ENCODE data around the gene C1orf56.

Gene C1orf56

DNA sequence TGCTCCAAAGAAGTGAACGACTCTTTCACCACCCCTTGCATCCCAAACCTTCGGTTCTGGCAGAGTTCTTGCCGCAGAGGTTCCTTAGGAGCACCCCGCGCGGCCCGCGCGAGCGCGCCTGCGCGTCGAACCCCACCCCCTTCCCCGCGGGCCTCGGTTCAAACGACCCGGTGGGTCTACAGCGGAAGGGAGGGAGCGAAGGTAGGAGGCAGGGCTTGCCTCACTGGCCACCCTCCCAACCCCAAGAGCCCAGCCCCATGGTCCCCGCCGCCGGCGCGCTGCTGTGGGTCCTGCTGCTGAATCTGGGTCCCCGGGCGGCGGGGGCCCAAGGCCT is at the start of gene C1orf56:
C1orf56 (plus strand) TSS at position 161 of the 334 bp plus-strand sequence; CDS start at position 258, 97 bp downstream.
- peak; percentile 31 for DNase-seq (ENCODE audit: low read depth, low spot score)

DNA sequence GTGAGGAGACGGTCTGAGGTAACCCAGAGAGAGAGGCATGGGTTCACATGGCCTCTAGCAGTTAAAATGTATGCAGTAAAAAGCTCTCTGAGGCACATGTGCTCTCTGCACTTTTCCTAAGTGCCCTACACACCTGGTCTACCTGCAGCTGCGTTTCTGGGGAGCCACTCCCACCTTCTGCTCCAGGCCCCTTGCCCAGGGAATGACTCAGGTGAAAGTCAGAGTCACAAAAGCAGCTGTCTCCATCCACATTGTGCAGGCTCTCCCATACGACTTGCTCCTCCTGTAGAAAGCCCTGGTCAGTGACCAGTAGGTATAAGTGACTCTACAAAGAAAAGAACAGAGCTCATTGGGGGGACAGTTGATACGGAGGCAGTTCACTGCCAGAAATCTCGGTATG is 49.6 kb upstream of the C1orf56 start:
- DNase-seq (ENCODE audit: low read depth, low spot score) = no peak

GRCh38 chr1:150999051-150999674 is 48.4 kb upstream of the C1orf56 start:
- DNase-seq (ENCODE audit: low read depth, low spot score) = no peak

DNA sequence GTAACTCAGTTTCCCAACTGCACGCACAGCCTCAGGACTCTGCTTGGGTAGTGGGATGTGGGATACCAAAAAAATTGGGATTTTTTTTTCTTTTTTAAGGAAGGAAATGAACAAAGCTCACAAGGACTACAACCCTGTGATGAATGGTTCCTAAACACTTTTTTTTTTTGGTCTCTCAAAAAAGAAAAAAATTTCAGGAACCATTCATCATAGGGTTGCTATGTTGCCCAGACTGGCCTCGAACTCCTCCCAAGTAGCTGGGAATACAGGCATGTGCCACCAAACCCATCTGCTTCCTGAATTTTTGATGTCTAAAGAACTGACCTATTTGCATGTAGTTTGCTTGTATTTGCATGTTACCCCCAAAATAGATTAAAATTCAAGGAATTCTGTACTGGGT is 47.6 kb upstream of the C1orf56 start:
- DNase-seq (ENCODE audit: low read depth, low spot score) = no peak

GRCh38 chr1:151000408-151000807 is 47.1 kb upstream of the C1orf56 start:
- no peak for DNase-seq (ENCODE audit: low read depth, low spot score)

DNA sequence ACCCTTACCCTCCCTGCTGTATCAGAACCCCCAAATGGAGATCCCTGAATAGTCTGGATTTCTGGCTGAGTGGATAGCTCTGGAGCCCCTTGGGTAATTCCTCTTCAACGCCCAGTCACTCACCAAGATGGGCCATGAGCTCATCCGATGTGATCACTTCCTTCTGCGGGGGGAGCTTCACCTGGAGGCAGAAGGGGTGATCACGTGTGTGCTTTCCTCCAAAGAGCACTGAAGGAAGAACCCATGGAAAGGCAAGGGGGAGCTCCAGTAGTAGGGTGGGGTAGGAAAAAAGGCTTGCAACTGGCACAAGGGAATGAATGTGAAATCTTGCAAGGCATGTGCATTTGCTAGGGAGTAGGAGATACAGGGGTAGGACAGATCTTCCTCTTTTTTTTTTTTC is 45.9 kb upstream of the C1orf56 start:
- DNase-seq (ENCODE audit: low read depth, low spot score) = no peak

GRCh38 chr1:151002051-151002450 is 45.5 kb upstream of the C1orf56 start:
- no peak for DNase-seq (ENCODE audit: low read depth, low spot score)

DNA sequence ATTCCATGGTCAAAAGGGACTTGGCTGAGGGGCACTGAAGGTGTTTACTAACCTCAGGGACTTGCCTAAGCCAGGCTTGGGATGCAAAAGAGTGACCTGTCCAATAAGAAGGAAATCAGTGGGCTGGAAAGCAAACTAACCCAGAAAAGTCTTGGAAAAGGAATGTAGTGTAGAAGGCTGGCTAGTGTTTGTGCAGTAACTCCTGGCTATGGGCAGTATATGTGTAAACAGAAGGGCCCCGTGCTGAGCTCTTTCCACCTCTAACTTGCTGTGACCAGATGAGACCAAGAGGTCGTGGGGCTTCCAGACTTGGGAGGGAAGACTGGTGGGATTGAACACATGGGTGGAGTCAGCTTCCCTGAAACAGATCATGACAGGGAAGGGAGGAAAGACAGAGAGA is 44.9 kb upstream of the C1orf56 start:
- no peak for DNase-seq (ENCODE audit: low read depth, low spot score)

DNA sequence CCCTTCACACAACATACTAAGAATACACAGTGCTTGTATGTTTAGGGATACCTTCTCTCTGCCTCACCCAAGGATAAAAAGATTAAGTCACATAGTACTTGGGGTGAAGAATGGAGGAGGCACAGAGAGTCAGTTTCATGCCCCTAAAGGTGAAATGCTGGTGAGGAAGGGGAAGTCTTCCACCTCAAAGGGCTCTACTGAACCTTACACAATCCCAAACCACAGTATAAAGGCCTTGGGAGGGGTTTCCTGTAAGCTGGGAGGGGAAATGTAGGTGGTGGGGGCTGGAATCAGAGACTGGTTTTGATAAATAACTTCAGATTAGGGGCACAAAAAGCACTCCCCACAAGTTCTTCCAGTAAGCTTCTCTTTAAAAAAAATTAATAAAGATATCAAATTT is 44.4 kb upstream of the C1orf56 start:
- no peak for DNase-seq (ENCODE audit: low read depth, low spot score)

- no peak for DNase-seq (ENCODE audit: low read depth, low spot score)
Measured at GRCh38 chr1:151005729-151006319, 41.7 kb upstream of the C1orf56 start.

DNA sequence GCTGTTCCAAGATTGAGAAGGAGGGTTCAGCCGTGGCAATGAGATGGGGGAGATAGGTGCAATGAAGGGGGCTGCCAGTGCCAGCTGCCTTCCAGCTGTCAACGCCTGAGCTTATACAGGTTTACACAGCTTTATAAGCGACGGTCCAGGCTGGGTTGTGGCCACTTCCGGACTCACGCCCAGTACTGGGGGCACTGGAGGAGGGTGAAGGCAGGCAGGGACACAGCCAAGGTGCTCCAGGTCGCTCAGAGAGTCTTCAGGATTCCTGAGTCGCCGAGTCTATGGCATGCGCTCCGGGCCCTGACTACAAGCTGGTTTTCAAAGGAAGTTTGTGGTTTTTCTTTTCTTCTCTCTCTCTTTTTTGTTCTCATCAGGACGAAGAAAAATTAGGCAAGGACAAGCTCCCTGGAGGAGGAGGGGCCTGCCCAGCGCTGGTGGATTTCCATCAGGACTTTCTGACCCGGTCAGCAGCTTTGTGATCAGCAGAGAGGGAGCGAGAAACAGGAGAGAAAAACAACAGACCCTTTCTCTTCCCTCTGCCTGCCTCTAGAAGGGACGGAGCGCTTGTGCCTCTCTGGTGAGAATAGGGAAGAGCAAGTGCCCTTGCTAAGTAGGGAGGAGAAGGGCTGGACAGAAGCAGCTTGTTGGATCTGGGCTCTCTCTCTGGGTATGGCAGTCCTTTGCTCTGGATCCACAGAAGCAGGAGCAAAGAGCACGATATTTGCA is 41.1 kb upstream of the C1orf56 start, which contains the start of gene MINDY1:
MINDY1 (minus strand) TSS at position 576 of the 726 bp plus-strand sequence. CDS start 4,285 bp downstream, outside the sequence.
- no peak for DNase-seq (ENCODE audit: low read depth, low spot score)

GRCh38 chr1:151007853-151008243 is 39.7 kb upstream of the C1orf56 start:
- no peak for DNase-seq (ENCODE audit: low read depth, low spot score)

DNA sequence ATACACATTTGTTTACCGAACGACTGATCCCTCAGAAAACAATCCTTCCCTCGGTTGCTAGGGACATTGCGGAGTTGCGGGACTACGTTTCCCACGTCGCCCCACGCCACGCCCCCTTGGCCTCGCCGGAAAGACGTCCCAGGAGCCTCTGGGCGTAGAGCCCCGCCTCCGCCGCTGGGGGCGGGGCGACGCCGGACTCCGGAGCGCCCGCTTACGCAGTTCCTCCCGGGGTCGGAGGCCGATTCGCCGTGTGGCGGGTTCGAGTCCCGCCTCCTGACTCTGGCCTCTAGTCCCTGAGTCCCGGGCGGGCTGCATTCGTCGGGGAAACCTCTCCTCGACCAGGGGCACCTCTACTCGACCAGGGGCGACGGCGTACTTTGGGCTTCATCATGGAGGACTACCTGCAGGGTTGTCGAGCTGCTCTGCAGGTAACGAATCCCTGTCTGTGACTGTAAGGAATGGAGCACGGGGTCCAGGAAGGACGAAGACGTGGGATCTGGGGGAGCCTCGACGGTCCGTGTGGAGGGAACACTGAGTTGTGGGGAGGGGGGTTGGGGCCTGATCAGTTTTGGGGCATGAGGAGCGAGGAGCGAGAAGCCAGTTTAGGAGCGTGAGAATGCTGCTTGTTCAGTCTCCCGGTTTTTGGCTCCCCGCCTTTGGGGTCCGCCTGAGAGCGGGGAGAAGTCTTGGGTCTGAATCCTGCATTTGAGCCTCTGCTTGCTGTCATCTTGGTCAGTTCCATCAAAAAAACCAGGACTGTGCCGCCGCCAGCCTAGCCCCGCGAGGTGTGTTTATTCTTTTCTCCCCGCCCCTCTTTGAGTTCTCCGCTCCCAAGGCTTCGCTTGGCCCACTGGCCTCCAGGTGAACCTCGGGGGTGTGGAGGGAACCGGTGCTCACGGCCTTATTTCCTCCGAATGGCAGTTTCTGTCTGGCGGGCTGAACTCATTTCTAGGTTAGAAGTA is 39.0 kb upstream of the C1orf56 start, which contains the start of gene PRUNE1:
PRUNE1 (plus strand) TSS at position 206 of the 962 bp plus-strand sequence; CDS start at position 390, 184 bp downstream.
- DNase-seq (ENCODE audit: low read depth, low spot score) = peak; percentile 88

DNA sequence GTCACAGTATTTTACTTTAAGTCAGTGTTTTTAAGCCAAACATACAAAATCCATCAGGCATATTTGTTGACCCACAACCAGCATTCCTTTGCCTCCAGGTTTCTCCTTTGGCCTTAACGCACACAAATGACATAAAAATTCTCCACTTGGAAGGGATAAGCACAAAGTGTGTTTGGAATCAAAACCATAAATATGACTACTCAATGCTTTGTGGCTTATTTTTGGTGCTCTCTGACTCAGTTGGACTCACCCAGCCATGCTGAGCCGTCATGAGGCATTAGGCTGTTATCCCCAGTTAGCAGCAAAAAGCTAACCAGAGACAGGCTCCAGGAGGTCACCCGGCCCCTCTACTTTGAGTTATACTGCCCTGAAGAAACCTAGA is 38.4 kb upstream of the C1orf56 start:
- no peak for DNase-seq (ENCODE audit: low read depth, low spot score)

DNA sequence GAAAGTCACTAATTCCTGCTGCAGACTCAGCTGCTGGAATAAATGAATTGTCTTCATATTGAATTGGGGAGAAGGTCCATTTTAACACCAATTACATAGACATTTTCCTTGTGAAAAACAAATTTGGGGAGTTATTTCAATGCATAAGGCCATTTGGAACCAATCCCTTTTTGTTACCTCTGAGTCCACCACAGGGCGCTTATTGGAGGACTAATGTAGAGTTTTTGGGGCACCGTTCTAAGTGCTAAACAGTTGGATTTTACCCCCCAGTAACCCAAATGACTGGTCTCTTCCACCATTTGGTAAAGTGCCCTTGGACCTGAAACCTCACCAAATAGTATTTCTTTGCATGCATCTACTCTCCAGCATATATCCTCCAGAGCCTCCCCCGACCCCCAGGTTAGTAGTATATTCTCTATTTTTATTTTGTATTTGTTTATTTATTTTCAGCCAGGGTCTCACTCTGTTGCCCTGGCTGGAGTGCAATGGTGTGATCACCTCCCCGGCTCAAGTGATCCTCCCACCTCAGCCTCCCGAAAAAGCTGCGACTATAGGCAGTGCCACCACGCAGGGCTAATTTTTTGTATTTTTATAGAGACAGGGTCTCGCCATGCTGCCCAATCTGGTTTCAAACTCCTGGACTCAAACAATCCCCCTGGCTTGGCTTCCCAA is 37.7 kb upstream of the C1orf56 start:
- DNase-seq (ENCODE audit: low read depth, low spot score) = no peak

- no peak for DNase-seq (ENCODE audit: low read depth, low spot score)
Measured at GRCh38 chr1:151010346-151010726, 37.2 kb upstream of the C1orf56 start.

DNA sequence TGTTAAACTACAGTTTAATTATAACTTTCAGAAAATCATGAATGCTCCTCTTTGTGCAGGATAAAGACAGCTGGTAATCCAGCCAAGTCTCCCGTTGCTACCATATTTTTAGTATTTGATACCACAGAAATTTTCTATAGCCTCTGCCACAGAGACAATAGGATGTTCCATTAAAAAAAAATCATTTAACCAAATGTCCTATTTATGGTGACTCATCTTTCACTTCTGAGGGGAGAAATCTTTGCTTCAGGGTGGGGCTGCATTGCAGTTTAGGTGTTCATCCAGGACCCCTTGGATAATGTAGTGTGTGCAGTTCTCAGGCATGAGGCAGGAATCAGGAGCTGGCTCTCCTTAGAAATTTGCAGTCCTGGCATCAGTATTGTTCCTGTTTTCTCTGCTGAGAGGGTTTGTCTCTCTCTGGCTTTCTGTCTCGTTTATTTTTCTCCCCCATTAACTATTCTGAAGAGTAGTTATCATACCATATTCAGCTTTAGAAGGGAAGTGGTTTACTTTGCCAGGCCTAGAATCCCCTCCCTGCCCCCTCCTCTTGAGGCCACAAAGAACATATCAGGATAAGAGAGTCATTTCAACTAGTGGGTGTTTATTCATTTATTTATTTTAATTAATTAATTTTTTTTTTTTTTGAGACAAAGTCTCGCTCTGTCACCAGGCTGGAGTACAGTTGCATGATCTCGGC is 36.2 kb upstream of the C1orf56 start:
- DNase-seq (ENCODE audit: low read depth, low spot score) = no peak

GRCh38 chr1:151012684-151013471 is 34.7 kb upstream of the C1orf56 start:
- DNase-seq (ENCODE audit: low read depth, low spot score) = no peak

DNA sequence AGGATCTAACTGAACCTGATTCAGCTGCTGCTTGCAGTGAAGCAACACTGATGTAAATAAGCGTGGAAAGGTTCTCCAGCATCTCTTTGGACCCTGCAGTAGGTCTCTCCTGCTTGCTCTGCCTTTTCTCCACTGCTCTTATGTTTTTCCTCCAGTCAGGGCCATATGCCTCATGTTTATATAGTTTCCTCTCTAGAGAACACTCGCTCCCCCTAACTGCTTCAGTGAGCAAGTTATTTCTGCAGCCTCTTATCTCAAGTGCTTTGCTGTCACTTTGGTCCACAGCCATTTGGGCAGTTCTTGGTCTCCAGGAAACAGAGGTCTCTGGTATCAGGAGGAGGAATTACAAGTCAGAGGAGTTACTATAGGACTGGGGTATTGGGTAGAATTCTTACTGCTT is 34.0 kb upstream of the C1orf56 start:
- no peak for DNase-seq (ENCODE audit: low read depth, low spot score)

Measured in activated CD4-positive, CD25-positive, alpha-beta regulatory T cell treated with anti-CD3 and anti-CD28 coated beads, Interleukin-2, amount 50 U/mL, for 16 hours (primary cell).